IMR-90 (cell line): ENCODE data around the gene LRCH4. TPM values are rescaled to one million over a fixed set of nuclear protein-coding genes. Genes with fewer than 3 reads are reported as not detected.
A peak's percentile ranks its signal among the peaks of the same experiment; 100 is the strongest.

ENCODE experiments used
- ATAC-seq: fragments of 200-7000 bp; cut with Tn5 transposase; 2 replicates; pipeline ENCODE4 v1.9.1; 2020; ENCODE audit warnings: low read depth, mild to moderate bottlenecking, moderate library complexity
- Bru-seq: library from RNA; stranded (reverse); fragments of 400-500 nt; gene quantifications from one replicate; lab custom pipeline; 2021; lab: Mats Ljungman, UMichigan
- BruChase-seq, 2 experiments: library from RNA; stranded (reverse); fragments of 400-500 nt; gene quantifications; one replicate each; lab custom pipeline; 2021; lab: Mats Ljungman, UMichigan
- BruUV-seq: library from RNA; stranded (reverse); fragments of 400-500 nt; replicated peaks from 2 replicates; lab custom pipeline; 2021; lab: Mats Ljungman, UMichigan
- CTCF ChIA-PET: fragments of 300-600 bp; formaldehyde crosslinking; extraction: SDS; loops from one replicate; lab custom pipeline; 2021; ENCODE audit warnings: antibody characterized with exemption; lab: Yijun Ruan, JAX
- POLR2A ChIA-PET: fragments of 300-600 bp; sonication (Branson Sonifier 250); formaldehyde crosslinking; loops from one replicate; lab custom pipeline; 2022; ENCODE audit warnings: antibody characterized with exemption; ENCODE audit not compliant: unreplicated experiment; lab: Charles Lee
- DNase-seq: peaks from one replicate; pipeline ENCODE4 v3.0.0; 2013
- H2AFZ ChIP-seq: replicated peaks from 2 replicates; pipeline ENCODE3; 2013; ENCODE audit warnings: low read length, mild to moderate bottlenecking; ENCODE audit not compliant: poor library complexity
- H2AK5ac ChIP-seq: 2 replicates; pipeline ENCODE4 v1.6.1; 2013; ENCODE audit warnings: low read depth, low read length, inconsistent platforms
- H2AK9ac ChIP-seq: replicated peaks from 2 replicates; pipeline ENCODE3; 2013; ENCODE audit warnings: mild to moderate bottlenecking, low read depth, low read length, moderate library complexity; ENCODE audit not compliant: poor library complexity
- H2BK120ac ChIP-seq: 2 replicates; pipeline ENCODE4 v1.6.1; 2013; ENCODE audit warnings: low read depth, low read length, inconsistent platforms
- H2BK15ac ChIP-seq: 3 replicates; pipeline ENCODE4 v1.6.1; 2013; ENCODE audit warnings: low read depth, low read length, inconsistent platforms
- H2BK20ac ChIP-seq: 2 replicates; pipeline ENCODE4 v1.6.1; 2013; ENCODE audit warnings: low read depth, mild to moderate bottlenecking, inconsistent platforms, low read length, moderate library complexity
- H2BK5ac ChIP-seq: 2 replicates; pipeline ENCODE4 v1.6.1; 2013; ENCODE audit warnings: mild to moderate bottlenecking, low read depth, low read length, inconsistent platforms; ENCODE audit not compliant: poor library complexity, severe bottlenecking
- H3K14ac ChIP-seq: replicated peaks from 2 replicates; pipeline ENCODE4 v1.6.1; 2013; ENCODE audit warnings: low read depth, low read length, inconsistent platforms
- H3K18ac ChIP-seq: 2 replicates; pipeline ENCODE4 v1.6.1; 2013; ENCODE audit warnings: low read depth, low read length, control low read depth
- H3K23ac ChIP-seq: 2 replicates; pipeline ENCODE4 v1.6.1; 2013; ENCODE audit warnings: low read depth, low read length, inconsistent platforms
- H3K27ac ChIP-seq: 2 replicates; pipeline ENCODE4 v1.5.1; 2013; ENCODE audit warnings: mild to moderate bottlenecking, control low read depth, low read length; ENCODE audit not compliant: insufficient read depth
- H3K27me3 ChIP-seq: 2 replicates; pipeline ENCODE4 v1.6.1; 2013; ENCODE audit warnings: low read length; ENCODE audit not compliant: control insufficient read depth, insufficient read depth
- H3K36me3 ChIP-seq: 2 replicates; pipeline ENCODE4 v1.6.1; 2013; ENCODE audit warnings: low read length, mixed read lengths; ENCODE audit not compliant: control insufficient read depth, insufficient read depth
- H3K4ac ChIP-seq: 2 replicates; pipeline ENCODE4 v1.6.1; 2013; ENCODE audit warnings: low read depth, low read length, inconsistent platforms
- H3K4me1 ChIP-seq: 2 replicates; pipeline ENCODE4 v1.6.1; 2013; ENCODE audit warnings: low read length, mixed read lengths; ENCODE audit not compliant: control insufficient read depth, insufficient read depth
- H3K4me2 ChIP-seq: 2 replicates; pipeline ENCODE4 v1.6.1; 2013; ENCODE audit warnings: low read depth, mild to moderate bottlenecking, control low read depth, low read length, moderate library complexity
- H3K4me3 ChIP-seq: 2 replicates; pipeline ENCODE4 v1.5.1; 2013; ENCODE audit warnings: low read depth, mild to moderate bottlenecking, control low read depth, low read length, moderate library complexity; ENCODE audit not compliant: insufficient read depth
- H3K56ac ChIP-seq: 2 replicates; pipeline ENCODE4 v1.6.1; 2013; ENCODE audit warnings: low read length, inconsistent platforms; ENCODE audit not compliant: insufficient read depth; ENCODE audit errors: extremely low read depth
- H3K79me1 ChIP-seq, 2 experiments: 2 replicates each; pipeline ENCODE4 v1.6.1; 2013; ENCODE audit warnings: low read length in 2 of 2, inconsistent platforms in 1 of 2, low read depth in 1 of 2
- H3K9ac ChIP-seq: 2 replicates; pipeline ENCODE4 v1.6.1; 2013; ENCODE audit warnings: low read depth, low read length, control low read depth
- H3K9me1 ChIP-seq: 2 replicates; pipeline ENCODE4 v1.6.1; 2013; ENCODE audit warnings: low read length, inconsistent platforms; ENCODE audit not compliant: insufficient read depth
- H3K9me3 ChIP-seq: 2 replicates; pipeline ENCODE4 v1.6.1; 2013; ENCODE audit warnings: low read length; ENCODE audit not compliant: control insufficient read depth, insufficient read depth
- H4K20me1 ChIP-seq: 2 replicates; pipeline ENCODE4 v1.6.1; 2013; ENCODE audit warnings: low read length, inconsistent platforms; ENCODE audit not compliant: insufficient read depth
- H4K5ac ChIP-seq: 2 replicates; pipeline ENCODE4 v1.6.1; 2013; ENCODE audit warnings: mild to moderate bottlenecking, low read depth, low read length, control low read depth
- H4K8ac ChIP-seq, 2 experiments: 2 replicates each; pipeline ENCODE4 v1.6.1; 2013; ENCODE audit warnings: low read depth in 2 of 2, low read length in 2 of 2, control low read depth in 1 of 2, inconsistent platforms in 1 of 2
- H4K91ac ChIP-seq: 2 replicates; pipeline ENCODE4 v1.6.1; 2013; ENCODE audit warnings: low read depth, low read length, inconsistent platforms; ENCODE audit not compliant: insufficient read depth
- BHLHE40 ChIP-seq: fragments of 150-350 bp; IDR thresholded peaks from 2 replicates; pipeline ENCODE4 v1.6.1; 2016; ENCODE audit warnings: mild to moderate bottlenecking, low read depth, low read length
- CHD1 ChIP-seq: IDR thresholded peaks from 2 replicates; pipeline ENCODE4 v1.6.1; 2012; ENCODE audit warnings: low read depth, low read length, improper control_type of control experiment
- CTCF ChIP-seq: conservative IDR thresholded peaks from 2 replicates; pipeline ENCODE4 v1.5.1; 2012; ENCODE audit warnings: mild to moderate bottlenecking, low read depth, low read length, improper control_type of control experiment
- MAZ ChIP-seq: IDR thresholded peaks from 2 replicates; pipeline ENCODE4 v1.6.1; 2012; ENCODE audit warnings: low read depth, mild to moderate bottlenecking, low read length, improper control_type of control experiment, moderate library complexity, borderline replicate concordance
- MXI1 ChIP-seq: IDR thresholded peaks from 2 replicates; pipeline ENCODE4 v1.6.1; 2012; ENCODE audit warnings: low read depth, mild to moderate bottlenecking, low read length, moderate library complexity, borderline replicate concordance
- POLR2A ChIP-seq: IDR thresholded peaks from 2 replicates; pipeline ENCODE4 v1.6.1; 2012; ENCODE audit warnings: mild to moderate bottlenecking, low read depth, low read length
- RFX5 ChIP-seq: IDR thresholded peaks from 2 replicates; pipeline ENCODE4 v1.8.0; 2012; ENCODE audit warnings: low read depth, mild to moderate bottlenecking, low read length, moderate library complexity
- SMC3 ChIP-seq: fragments of 150-350 bp; IDR thresholded peaks from 2 replicates; pipeline ENCODE4 v1.6.1; 2016; ENCODE audit warnings: low read depth, mild to moderate bottlenecking, antibody characterized with exemption, low read length, moderate library complexity
- USF2 ChIP-seq: fragments of 150-350 bp; IDR thresholded peaks from 2 replicates; pipeline ENCODE4 v1.6.1; 2017; ENCODE audit warnings: mild to moderate bottlenecking, antibody characterized with exemption, low read length, low read depth
- WGBS, 2 experiments: methylation state at CpG; one replicate each; pipeline versions ENCODE4 v1.1.5 to v1.1.7; 2013; ENCODE audit warnings: missing lambda C conversion rate in 2 of 2; ENCODE audit not compliant: insufficient read length in 1 of 2; ENCODE audit errors: extremely low coverage in 2 of 2; 5-methylcytosine and 5-hydroxymethylcytosine counted together
- dilution Hi-C: fragments of 300-500 bp; cut with HindIII; formaldehyde crosslinking; loops from one replicate; pipeline ENCODE4 v1.14.3; 2018; ENCODE audit warnings: low sequenced_read_pairs; ENCODE audit not compliant: unreplicated experiment
- in situ Hi-C: fragments of 300-500 bp; cut with MboI; formaldehyde crosslinking; loops from 3 replicates; pipeline ENCODE4 v1.14.3; 2019; ENCODE audit warnings: low sequenced_read_pairs, inconsistent platforms, mixed read lengths
- intact Hi-C: fragments of 100-400 bp; cut with micrococcal nuclease; formaldehyde crosslinking; loops from 2 replicates; pipeline ENCODE4 v1.10.0; 2022
- long read RNA-seq: library from polyadenylated mRNA; unstranded; transcript quantifications from one replicate; pipeline ENCODE4 v2.0.0, GENCODE V29; 2021; ENCODE audit not compliant: unreplicated experiment
- polyA plus RNA-seq, 3 experiments: library from polyadenylated mRNA; depleted of rRNA; stranded (reverse); fragments of >200 nt; gene quantifications; 2 replicates each; pipeline ENCODE4 v1.2.3, GENCODE V29; 2012; ENCODE audit warnings: low replicate concordance in 1 of 3
- total RNA-seq: library from RNA; depleted of rRNA; stranded (reverse); fragments of >200 nt; gene quantifications from 2 replicates; pipeline ENCODE4 v1.2.3, GENCODE V29; 2012; rRNA removed

LRCH4 gene, protein sequence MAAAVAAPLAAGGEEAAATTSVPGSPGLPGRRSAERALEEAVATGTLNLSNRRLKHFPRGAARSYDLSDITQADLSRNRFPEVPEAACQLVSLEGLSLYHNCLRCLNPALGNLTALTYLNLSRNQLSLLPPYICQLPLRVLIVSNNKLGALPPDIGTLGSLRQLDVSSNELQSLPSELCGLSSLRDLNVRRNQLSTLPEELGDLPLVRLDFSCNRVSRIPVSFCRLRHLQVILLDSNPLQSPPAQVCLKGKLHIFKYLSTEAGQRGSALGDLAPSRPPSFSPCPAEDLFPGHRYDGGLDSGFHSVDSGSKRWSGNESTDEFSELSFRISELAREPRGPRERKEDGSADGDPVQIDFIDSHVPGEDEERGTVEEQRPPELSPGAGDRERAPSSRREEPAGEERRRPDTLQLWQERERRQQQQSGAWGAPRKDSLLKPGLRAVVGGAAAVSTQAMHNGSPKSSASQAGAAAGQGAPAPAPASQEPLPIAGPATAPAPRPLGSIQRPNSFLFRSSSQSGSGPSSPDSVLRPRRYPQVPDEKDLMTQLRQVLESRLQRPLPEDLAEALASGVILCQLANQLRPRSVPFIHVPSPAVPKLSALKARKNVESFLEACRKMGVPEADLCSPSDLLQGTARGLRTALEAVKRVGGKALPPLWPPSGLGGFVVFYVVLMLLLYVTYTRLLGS
- total RNA-seq = 5.0 and 6.1 TPM in 2 replicates
- 41.3 and 42.2 TPM in 2 replicates for polyA plus RNA-seq (2012; rRNA removed)
- polyA plus RNA-seq (2012; cell fraction: cytosol; rRNA removed) = 20.5 and 31.1 TPM in 2 replicates
- 247 and 673 TPM in 2 replicates for polyA plus RNA-seq (2012; cell fraction: nucleus; rRNA removed; ENCODE audit: low replicate concordance)
- percentile 78 among the genes with signal in this experiment for Bru-seq, nascent RNA
- BruChase-seq, experiment 1, labeled RNA remaining after a 6-hour chase = percentile 87 among the genes with signal in this experiment
- BruChase-seq, experiment 2, labeled RNA remaining after a 2-hour chase = percentile 85 among the genes with signal in this experiment
- long read RNA-seq, transcript LRCH4-201 (18 exons, 2,552 nt) = major isoform, 5 of 24 reads
- long read RNA-seq, partial matches to known transcripts = 3 of 24 reads
- long read RNA-seq, other reads (novel, unspliced or antisense) = 15 of 24 reads

- Histone ChIP-seq H2BK15ac (peak within 1 kb of the TSS; percentile 36; the same call in 1 of the 3 replicates), H2AK9ac (peak within 1 kb of the TSS; percentile 96), H3K4me2 (peak within 1 kb of the TSS; percentile 99), H3K14ac (peak within 1 kb of the TSS; percentile 59), H2AFZ (peak within 1 kb of the TSS; percentile 96), H3K9me3 (no peaks in the 10 kb centered on the region), H4K5ac (peak within 1 kb of the TSS; percentile 81), H3K56ac (peak within 1 kb of the TSS; percentile 80), H3K9me1 (peaks cover 2% of the 10 kb centered on the region), H2BK120ac (peak within 1 kb of the TSS; percentile 51), H3K36me3 (peaks cover 19% of the 10 kb centered on the region), H3K4ac (peak within 1 kb of the TSS; percentile 95), H3K4me3 (peak within 1 kb of the TSS; percentile 72), H3K18ac (peak within 1 kb of the TSS; percentile 53; the same call in 1 of the 2 replicates), H2AK5ac (peak within 1 kb of the TSS; percentile 98), H3K4me1 (peaks cover 17% of the 10 kb centered on the region), H2BK20ac (no peak within 1 kb of the TSS), H3K9ac (peak within 1 kb of the TSS; percentile 96), H2BK5ac (peak within 1 kb of the TSS; percentile 83), H3K23ac (peak within 1 kb of the TSS; percentile 92), H3K27ac (peak within 1 kb of the TSS; percentile 90), H4K20me1 (peaks cover 33% of the 10 kb centered on the region), H3K79me1 (peaks cover 12 to 52% of the 10 kb centered on the region in 2 experiments), H4K91ac (peak within 1 kb of the TSS; percentile 58), H3K27me3 (no peaks in the 10 kb centered on the region), H4K8ac (peak within 1 kb of the TSS; percentile 91 to 92)
- ATAC-seq (peak; percentile 11), DNase-seq (no peak)
- POLR2A ChIA-PET = interaction anchor here (0.6 to 1.4 kb wide), 5 partner anchors 17 to 289 kb away, joined by 3 to 7 read pairs (median 4); partner anchors contain the start of genes MOSPD3, PCOLCE, SRRT and ZCWPW1
- in situ Hi-C loops (loop anchor here (25.0 kb wide), 1 partner anchor 277 kb away; the partner anchor contains the start of genes SLC12A9 and TRIP6), dilution Hi-C loops (no loop called here), intact Hi-C loops (loop anchor here (1.0 to 10.0 kb wide), 3 partner anchors 17 to 249 kb away; partner anchors contain the start of genes GNB2 and PCOLCE)
- 0% methylated on average over 29 of the region's 61 CpGs; no CpG with 5 or more reads in 1 of the 2 experiments for WGBS, 2 experiments
- BruUV-seq = no TSS peak
- CTCF ChIA-PET = interaction anchor here (0.9 to 1.6 kb wide), 2 partner anchors 16 to 19 kb away, joined by 3 to 4 read pairs; partner anchors contain the start of gene PCOLCE
- TF ChIP-seq MAZ = peak; percentile 99
- no peak for TF ChIP-seq BHLHE40
- no peak for TF ChIP-seq SMC3
- TF ChIP-seq CTCF = no peak
- peak; percentile 98 for TF ChIP-seq POLR2A
- no peak for TF ChIP-seq RFX5
- peak; percentile 37; the same call in 1 of the 2 replicates for TF ChIP-seq MXI1
- peak; percentile 51; the same call in 1 of the 2 replicates for TF ChIP-seq USF2
- TF ChIP-seq CHD1 = no peak
Observed at GRCh38 chr7:100585511-100586265, at the start of gene LRCH4. LRCH4 (minus strand) TSS chr7:100586129; CDS start chr7:100586100, 29 bp downstream.
